A172 (cell line): ENCODE data around the gene SUOX. TPM values are rescaled to one million over a fixed set of nuclear protein-coding genes. Genes with fewer than 3 reads are reported as not detected.

Source experiments
- total RNA-seq: library from RNA; depleted of rRNA; stranded (reverse); fragments of >200 nt; shearing (Covaris generic); gene quantifications from 2 replicates; pipeline ENCODE4 v1.2.3, GENCODE V29; 2014; rRNA removed

Gene SUOX
- total RNA-seq, 1 experiment from 2014 or later: 8.9 TPM

Other genes with a start within 250 kb of the SUOX start
- gene SARNP, start 179.6 kb upstream of the SUOX start, total RNA-seq: 227 and 308 TPM in 2 replicates
- gene ORMDL2, start 179.2 kb upstream of the SUOX start, total RNA-seq: 9.0 and 16.7 TPM in 2 replicates
- 41.7 and 50.5 TPM in 2 replicates for gene DNAJC14, start 167.7 kb upstream of the SUOX start, total RNA-seq
- gene MMP19, start 154.3 kb upstream of the SUOX start, total RNA-seq: 4.2 and 5.2 TPM in 2 replicates
- 37.0 and 52.5 TPM in 2 replicates for gene PYM1, start 69.4 kb upstream of the SUOX start, total RNA-seq
- 33.4 and 42.9 TPM in 2 replicates for gene DGKA, start 66.1 kb upstream of the SUOX start, total RNA-seq
- gene PMEL, start 31.2 kb upstream of the SUOX start, total RNA-seq: 1.1 and 2.0 TPM in 2 replicates
- gene CDK2, start 30.4 kb upstream of the SUOX start, total RNA-seq: 91.6 and 100 TPM in 2 replicates
- gene RAB5B, start 23.2 kb upstream of the SUOX start, total RNA-seq: 47.8 and 50.1 TPM in 2 replicates
- gene IKZF4, start 23.8 kb downstream of the SUOX start, total RNA-seq: 1.4 and 2.4 TPM in 2 replicates
- gene RPS26, start 44.6 kb downstream of the SUOX start, total RNA-seq: 358 and 1,165 TPM in 2 replicates
- 0.64 and 2.4 TPM in 2 replicates for gene ERBB3, start 82.9 kb downstream of the SUOX start, total RNA-seq
- 246 and 349 TPM in 2 replicates for gene PA2G4, start 107.3 kb downstream of the SUOX start, total RNA-seq
- gene RPL41, start 119.4 kb downstream of the SUOX start, total RNA-seq: 1,898 and 3,438 TPM in 2 replicates
- 1.8 and 2.9 TPM in 2 replicates for gene ZC3H10, start 121.0 kb downstream of the SUOX start, total RNA-seq
- 119 and 164 TPM in 2 replicates for gene ESYT1, start 131.0 kb downstream of the SUOX start, total RNA-seq
- 76.0 and 139 TPM in 2 replicates for gene MYL6B, start 155.3 kb downstream of the SUOX start, total RNA-seq
- gene MYL6, start 161.1 kb downstream of the SUOX start, total RNA-seq: 2,063 and 2,222 TPM in 2 replicates
- 27.4 and 27.9 TPM in 2 replicates for gene SMARCC2, start 192.2 kb downstream of the SUOX start, total RNA-seq
- gene RNF41, start 224.6 kb downstream of the SUOX start, total RNA-seq: 51.8 and 52.9 TPM in 2 replicates
- 60.9 and 65.0 TPM in 2 replicates for gene NABP2, start 227.1 kb downstream of the SUOX start, total RNA-seq
- not detected in 2 replicates for gene SLC39A5, start 232.8 kb downstream of the SUOX start, total RNA-seq